IMR-90 (cell line): ENCODE measurements around the gene KLHL17. TPM values are rescaled to one million over a fixed set of nuclear protein-coding genes. Genes with fewer than 3 reads are reported as not detected.

ENCODE experiments used
- ATAC-seq: fragments of 200-7000 bp; cut with Tn5 transposase; 2 replicates; pipeline ENCODE4 v1.9.1; 2020; ENCODE audit warnings: low read depth, mild to moderate bottlenecking, moderate library complexity
- BruUV-seq: library from RNA; stranded (reverse); fragments of 400-500 nt; replicated peaks from 2 replicates; lab custom pipeline; 2021; lab: Mats Ljungman, UMichigan
- CTCF ChIA-PET: fragments of 300-600 bp; formaldehyde crosslinking; extraction: SDS; loops from one replicate; lab custom pipeline; 2021; ENCODE audit warnings: antibody characterized with exemption; lab: Yijun Ruan, JAX
- POLR2A ChIA-PET: fragments of 300-600 bp; sonication (Branson Sonifier 250); formaldehyde crosslinking; loops from one replicate; lab custom pipeline; 2022; ENCODE audit warnings: antibody characterized with exemption; ENCODE audit not compliant: unreplicated experiment; lab: Charles Lee
- DNase-seq: peaks from one replicate; pipeline ENCODE4 v3.0.0; 2013
- H2AFZ ChIP-seq: replicated peaks from 2 replicates; pipeline ENCODE3; 2013; ENCODE audit warnings: low read length, mild to moderate bottlenecking; ENCODE audit not compliant: poor library complexity
- H2AK5ac ChIP-seq: 2 replicates; pipeline ENCODE4 v1.6.1; 2013; ENCODE audit warnings: low read depth, low read length, inconsistent platforms
- H2AK9ac ChIP-seq: replicated peaks from 2 replicates; pipeline ENCODE3; 2013; ENCODE audit warnings: mild to moderate bottlenecking, low read depth, low read length, moderate library complexity; ENCODE audit not compliant: poor library complexity
- H2BK120ac ChIP-seq: 2 replicates; pipeline ENCODE4 v1.6.1; 2013; ENCODE audit warnings: low read depth, low read length, inconsistent platforms
- H2BK15ac ChIP-seq: 3 replicates; pipeline ENCODE4 v1.6.1; 2013; ENCODE audit warnings: low read depth, low read length, inconsistent platforms
- H2BK20ac ChIP-seq: 2 replicates; pipeline ENCODE4 v1.6.1; 2013; ENCODE audit warnings: low read depth, mild to moderate bottlenecking, inconsistent platforms, low read length, moderate library complexity
- H2BK5ac ChIP-seq: 2 replicates; pipeline ENCODE4 v1.6.1; 2013; ENCODE audit warnings: mild to moderate bottlenecking, low read depth, low read length, inconsistent platforms; ENCODE audit not compliant: poor library complexity, severe bottlenecking
- H3K14ac ChIP-seq: replicated peaks from 2 replicates; pipeline ENCODE4 v1.6.1; 2013; ENCODE audit warnings: low read depth, low read length, inconsistent platforms
- H3K18ac ChIP-seq: 2 replicates; pipeline ENCODE4 v1.6.1; 2013; ENCODE audit warnings: low read depth, low read length, control low read depth
- H3K23ac ChIP-seq: 2 replicates; pipeline ENCODE4 v1.6.1; 2013; ENCODE audit warnings: low read depth, low read length, inconsistent platforms
- H3K27ac ChIP-seq: 2 replicates; pipeline ENCODE4 v1.5.1; 2013; ENCODE audit warnings: mild to moderate bottlenecking, control low read depth, low read length; ENCODE audit not compliant: insufficient read depth
- H3K27me3 ChIP-seq: 2 replicates; pipeline ENCODE4 v1.6.1; 2013; ENCODE audit warnings: low read length; ENCODE audit not compliant: control insufficient read depth, insufficient read depth
- H3K36me3 ChIP-seq: 2 replicates; pipeline ENCODE4 v1.6.1; 2013; ENCODE audit warnings: low read length, mixed read lengths; ENCODE audit not compliant: control insufficient read depth, insufficient read depth
- H3K4ac ChIP-seq: 2 replicates; pipeline ENCODE4 v1.6.1; 2013; ENCODE audit warnings: low read depth, low read length, inconsistent platforms
- H3K4me1 ChIP-seq: 2 replicates; pipeline ENCODE4 v1.6.1; 2013; ENCODE audit warnings: low read length, mixed read lengths; ENCODE audit not compliant: control insufficient read depth, insufficient read depth
- H3K4me2 ChIP-seq: 2 replicates; pipeline ENCODE4 v1.6.1; 2013; ENCODE audit warnings: low read depth, mild to moderate bottlenecking, control low read depth, low read length, moderate library complexity
- H3K4me3 ChIP-seq: 2 replicates; pipeline ENCODE4 v1.5.1; 2013; ENCODE audit warnings: low read depth, mild to moderate bottlenecking, control low read depth, low read length, moderate library complexity; ENCODE audit not compliant: insufficient read depth
- H3K56ac ChIP-seq: 2 replicates; pipeline ENCODE4 v1.6.1; 2013; ENCODE audit warnings: low read length, inconsistent platforms; ENCODE audit not compliant: insufficient read depth; ENCODE audit errors: extremely low read depth
- H3K79me1 ChIP-seq, 2 experiments: 2 replicates each; pipeline ENCODE4 v1.6.1; 2013; ENCODE audit warnings: low read length in 2 of 2, inconsistent platforms in 1 of 2, low read depth in 1 of 2
- H3K9ac ChIP-seq: 2 replicates; pipeline ENCODE4 v1.6.1; 2013; ENCODE audit warnings: low read depth, low read length, control low read depth
- H3K9me1 ChIP-seq: 2 replicates; pipeline ENCODE4 v1.6.1; 2013; ENCODE audit warnings: low read length, inconsistent platforms; ENCODE audit not compliant: insufficient read depth
- H3K9me3 ChIP-seq: 2 replicates; pipeline ENCODE4 v1.6.1; 2013; ENCODE audit warnings: low read length; ENCODE audit not compliant: control insufficient read depth, insufficient read depth
- H4K20me1 ChIP-seq: 2 replicates; pipeline ENCODE4 v1.6.1; 2013; ENCODE audit warnings: low read length, inconsistent platforms; ENCODE audit not compliant: insufficient read depth
- H4K5ac ChIP-seq: 2 replicates; pipeline ENCODE4 v1.6.1; 2013; ENCODE audit warnings: mild to moderate bottlenecking, low read depth, low read length, control low read depth
- H4K8ac ChIP-seq, 2 experiments: 2 replicates each; pipeline ENCODE4 v1.6.1; 2013; ENCODE audit warnings: low read depth in 2 of 2, low read length in 2 of 2, control low read depth in 1 of 2, inconsistent platforms in 1 of 2
- H4K91ac ChIP-seq: 2 replicates; pipeline ENCODE4 v1.6.1; 2013; ENCODE audit warnings: low read depth, low read length, inconsistent platforms; ENCODE audit not compliant: insufficient read depth
- MAFK ChIP-seq: IDR thresholded peaks from 2 replicates; pipeline ENCODE4 v1.6.1; 2012; ENCODE audit warnings: low read depth, low read length, improper control_type of control experiment
- MAZ ChIP-seq: IDR thresholded peaks from 2 replicates; pipeline ENCODE4 v1.6.1; 2012; ENCODE audit warnings: low read depth, mild to moderate bottlenecking, low read length, improper control_type of control experiment, moderate library complexity, borderline replicate concordance
- POLR2A ChIP-seq: IDR thresholded peaks from 2 replicates; pipeline ENCODE4 v1.6.1; 2012; ENCODE audit warnings: mild to moderate bottlenecking, low read depth, low read length
- WGBS, 2 experiments: methylation state at CpG; one replicate each; pipeline versions ENCODE4 v1.1.5 to v1.1.7; 2013; ENCODE audit warnings: missing lambda C conversion rate in 2 of 2; ENCODE audit not compliant: insufficient read length in 1 of 2; ENCODE audit errors: extremely low coverage in 2 of 2; 5-methylcytosine and 5-hydroxymethylcytosine counted together
- dilution Hi-C: fragments of 300-500 bp; cut with HindIII; formaldehyde crosslinking; loops from one replicate; pipeline ENCODE4 v1.14.3; 2018; ENCODE audit warnings: low sequenced_read_pairs; ENCODE audit not compliant: unreplicated experiment
- in situ Hi-C: fragments of 300-500 bp; cut with MboI; formaldehyde crosslinking; loops from 3 replicates; pipeline ENCODE4 v1.14.3; 2019; ENCODE audit warnings: low sequenced_read_pairs, inconsistent platforms, mixed read lengths
- intact Hi-C: fragments of 100-400 bp; cut with micrococcal nuclease; formaldehyde crosslinking; loops from 2 replicates; pipeline ENCODE4 v1.10.0; 2022
- polyA plus RNA-seq, 3 experiments: library from polyadenylated mRNA; depleted of rRNA; stranded (reverse); fragments of >200 nt; gene quantifications; 2 replicates each; pipeline ENCODE4 v1.2.3, GENCODE V29; 2012; ENCODE audit warnings: low replicate concordance in 1 of 3
- total RNA-seq: library from RNA; depleted of rRNA; stranded (reverse); fragments of >200 nt; gene quantifications from 2 replicates; pipeline ENCODE4 v1.2.3, GENCODE V29; 2012

Gene KLHL17
- total and polyA plus RNA-seq, 2 of the 4 experiments (the other 2 are of a cell fraction): 3.4 to 41.0 TPM

- WGBS, 2 experiments: 78% methylated on average over 4 of the region's 30 CpGs; no CpG with 5 or more reads in 1 of the 2 experiments
- H3K79me1 ChIP-seq: peaks cover 2 to 19% of the 10 kb centered on the region in 2 experiments; a peak in 3 of 4 replicates
- no peak overlapping the region for H2BK15ac ChIP-seq
- no peak for DNase-seq
- no peak overlapping the region for H3K4ac ChIP-seq
- H3K9ac ChIP-seq: no peak overlapping the region
- H2BK20ac ChIP-seq: no peak overlapping the region
- H2AFZ ChIP-seq: no peak overlapping the region
- POLR2A ChIA-PET: no interaction called here
- no peak overlapping the region for H4K91ac ChIP-seq
- H4K20me1 ChIP-seq: peaks cover 4% of the 10 kb centered on the region; the same call in 1 of the 2 replicates
- H3K4me1 ChIP-seq: peaks cover 4% of the 10 kb centered on the region; the same call in 1 of the 2 replicates
- no peak overlapping the region for H3K14ac ChIP-seq
- peak; percentile 49; the same call in 1 of the 2 replicates for TF ChIP-seq POLR2A
- TF ChIP-seq MAFK: no peak
- peak; percentile 23; the same call in 1 of the 2 replicates for TF ChIP-seq MAZ
- H3K4me2 ChIP-seq: no peak overlapping the region
- dilution Hi-C loops (no loop called here), intact Hi-C loops (no loop called here), in situ Hi-C loops (no loop called here)
- no peak overlapping the region for H4K8ac ChIP-seq
- no peaks in the 10 kb centered on the region for H3K9me1 ChIP-seq
- no peaks in the 10 kb centered on the region for H3K36me3 ChIP-seq
- no peaks in the 10 kb centered on the region for H3K27me3 ChIP-seq
- H3K18ac ChIP-seq: no peak overlapping the region
- H3K4me3 ChIP-seq: no peak overlapping the region
- no peak overlapping the region for H2AK5ac ChIP-seq
- H2BK5ac ChIP-seq: no peak overlapping the region
- H3K23ac ChIP-seq: no peak overlapping the region
- H3K27ac ChIP-seq: no peak overlapping the region
- H2BK120ac ChIP-seq: no peak overlapping the region
- no peak for ATAC-seq
- peaks cover 10% of the 10 kb centered on the region for H3K9me3 ChIP-seq
- peak overlapping the region; percentile 33 for H2AK9ac ChIP-seq
- BruUV-seq: no TSS peak
- H4K5ac ChIP-seq: no peak overlapping the region
- CTCF ChIA-PET: no interaction called here
- no peak overlapping the region for H3K56ac ChIP-seq
Observed at GRCh38 chr1:995665-996633, 35.6 kb downstream of the KLHL17 start.
